WTC11 (cell line): Measurements from ENCODE around the gene TMEM186.
"Not testable (repeated sequence)": the region's sequence is repeated elsewhere in the genome, so short reads cannot be mapped to it uniquely, and the experiment has no call there.

Source experiments
- CTCF ChIP-seq: fragments of 200-600 bp; IDR thresholded peaks from 2 replicates; pipeline ENCODE4 v1.8.0; 2022; ENCODE audit warnings: antibody characterized with exemption
- E2F1 ChIP-seq: sonication (generic); formaldehyde crosslinking; IDR thresholded peaks from 2 replicates; pipeline ENCODE4 v1.8.0; 2022; ENCODE audit warnings: mild to moderate bottlenecking, missing genetic modification reagents
- NR2C2 ChIP-seq: sonication (generic); formaldehyde crosslinking; IDR thresholded peaks from 2 replicates; pipeline ENCODE4 v1.8.0; 2022; ENCODE audit warnings: mild to moderate bottlenecking, missing genetic modification reagents
- RELA ChIP-seq: sonication (generic); formaldehyde crosslinking; IDR thresholded peaks from 2 replicates; pipeline ENCODE4 v1.8.1; 2022; ENCODE audit warnings: missing genetic modification reagents, mild to moderate bottlenecking, borderline replicate concordance
- STAT6 ChIP-seq: sonication (generic); formaldehyde crosslinking; conservative IDR thresholded peaks from 2 replicates; pipeline ENCODE4 v1.8.1; 2023; ENCODE audit warnings: mild to moderate bottlenecking, low read depth, missing genetic modification reagents, moderate library complexity
- USF2 ChIP-seq: sonication (generic); formaldehyde crosslinking; IDR thresholded peaks from 2 replicates; pipeline ENCODE4 v1.8.1; 2023; ENCODE audit warnings: mild to moderate bottlenecking, missing genetic modification reagents, moderate library complexity
- ZNF138 ChIP-seq: sonication (generic); formaldehyde crosslinking; conservative IDR thresholded peaks from 2 replicates; pipeline ENCODE4 v1.8.1; 2022; ENCODE audit warnings: mild to moderate bottlenecking, moderate library complexity, missing genetic modification reagents
- ZNF281 ChIP-seq: sonication (generic); formaldehyde crosslinking; IDR thresholded peaks from 2 replicates; pipeline ENCODE4 v1.8.0; 2023; ENCODE audit warnings: mild to moderate bottlenecking, missing genetic modification reagents
- ZNF416 ChIP-seq: fragments of 250-450 bp; sonication (Bioruptor Pico); IDR thresholded peaks from 2 replicates; pipeline ENCODE4 v1.9.0; 2021; ENCODE audit warnings: mild to moderate bottlenecking, inconsistent platforms

- TF ChIP-seq E2F1 (CRISPR knock-in tag); STAT6 (CRISPR knock-in tag); USF2 (CRISPR knock-in tag); CTCF; ZNF281; ZNF416 (CRISPR knock-in tag); RELA (CRISPR knock-in tag); ZNF138 (CRISPR knock-in tag); NR2C2: not testable (repeated sequence)
Observed at GRCh38 chr16:8842016-8842415, 44.6 kb upstream of the TMEM186 start.
